ENCODE data around the gene AOAH. TPM values are rescaled to one million over a fixed set of nuclear protein-coding genes. Genes with fewer than 3 reads are reported as not detected.

AOAH gene
- total and polyA plus RNA-seq, 9 of the 15 experiments (the other 6 are each of a cell fraction or from before 2014, with no cell fraction given): not detected

GRCh38 chr7:36707465-36707864 lies 16.8 kb downstream of the AOAH start:
- Histone ChIP-seq H2AFZ (ENCODE audit: low read depth, low read length) (no peak overlapping the region), H3K27ac (ENCODE audit: extremely low read depth, low read depth, low read length) (no peak overlapping the region), H3K79me2 (ENCODE audit: control insufficient read depth, insufficient read depth, low read length) (no peaks in the 10 kb centered on the region), H3K9me3 (replicated peaks; ENCODE audit: control insufficient read depth, insufficient read depth, low read depth, low read length) (no peaks in the 10 kb centered on the region), H3K36me3 (ENCODE audit: control insufficient read depth, insufficient read depth, low read length) (no peaks in the 10 kb centered on the region), H3K9me1 (ENCODE audit: control insufficient read depth, insufficient read depth, low read length) (no peaks in the 10 kb centered on the region), H3K27me3 (ENCODE audit: control insufficient read depth in 2 of 2, insufficient read depth in 2 of 2, low read length in 2 of 2) (no peaks in the 10 kb centered on the region; a peak in 1 of 5 replicates), H3K4me3 (no peak overlapping the region), H4K20me1 (replicated peaks; ENCODE audit: control insufficient read depth, insufficient read depth, low read length) (no peaks in the 10 kb centered on the region), H3K4me1 (replicated peaks in 1 of 2; ENCODE audit: control insufficient read depth in 2 of 2, insufficient read depth in 2 of 2, low read length in 2 of 2) (no peaks in the 10 kb centered on the region), H3K9ac (ENCODE audit: insufficient read depth in 1 of 2, low read depth in 2 of 2, low read length in 2 of 2) (no peak overlapping the region), H3K4me2 (ENCODE audit: insufficient read depth, low read length) (no peak overlapping the region)
- ATAC-seq: no peak
- TF ChIP-seq PTRF (tag; IDR thresholded peaks at IDR 0.05): no peak
- TF ChIP-seq ETV1 (tag; conservative IDR thresholded peaks at IDR 0.05; ENCODE audit: low read depth): no peak
- no peak for TF ChIP-seq SMAD1 (IDR thresholded peaks at IDR 0.05; ENCODE audit: low read depth, low read length, partially characterized antibody)
- no peak for TF ChIP-seq ZNF589 (CRISPR knock-in tag; IDR thresholded peaks at IDR 0.05; ENCODE audit: low read depth)
- TF ChIP-seq ZNF75A (CRISPR knock-in tag; IDR thresholded peaks at IDR 0.05): no peak
- TF ChIP-seq PKNOX1 (IDR thresholded peaks at IDR 0.05): no peak
- TF ChIP-seq HDAC8 (tag; IDR thresholded peaks at IDR 0.05): no peak
- no peak for TF ChIP-seq SRSF7 (optimal IDR thresholded peaks at IDR 0.05; ENCODE audit: low read depth, low read length)
- no peak for TF ChIP-seq FOXO4 (CRISPR knock-in tag; IDR thresholded peaks at IDR 0.05)
- no peak for TF ChIP-seq ASH1L (IDR thresholded peaks at IDR 0.05; ENCODE audit: borderline replicate concordance, low read depth, partially characterized antibody)
- TF ChIP-seq CHD1 (IDR thresholded peaks at IDR 0.05; ENCODE audit: low read length): no peak
- TF ChIP-seq HBP1 (CRISPR knock-in tag; IDR thresholded peaks at IDR 0.05): no peak
- no peak for TF ChIP-seq NFXL1 (CRISPR knock-in tag; IDR thresholded peaks at IDR 0.05)
- TF ChIP-seq ZNF583 (CRISPR knock-in tag; IDR thresholded peaks at IDR 0.05): no peak
- no peak for TF ChIP-seq RB1 (IDR thresholded peaks at IDR 0.05; ENCODE audit: low read depth)
- TF ChIP-seq NONO (IDR thresholded peaks at IDR 0.05; ENCODE audit: low read depth in 2 of 2, low read length in 1 of 2): no peak
- no peak for TF ChIP-seq ZNF668 (CRISPR knock-in tag; IDR thresholded peaks at IDR 0.05)
- TF ChIP-seq ZNF282 (CRISPR knock-in tag; IDR thresholded peaks at IDR 0.05): no peak
- TF ChIP-seq EP300 (IDR thresholded peaks at IDR 0.05; ENCODE audit: low read length): no peak
- in situ Hi-C loops (cut with MboI) (no loop called here), intact Hi-C loops (cut with micrococcal nuclease) (no loop called here)
- CTCF ChIA-PET (ENCODE audit: low intra/inter-chr PET ratio): no interaction called here
- FAIRE-seq: no peak
- no peak for DNase-seq (ENCODE audit: extremely low read depth in 1 of 4, low spot score in 3 of 4)
- BruUV-seq (replicated peaks): no TSS peak
- 0% methylated on average over 3 of the region's 3 CpGs for WGBS (ENCODE audit: insufficient coverage, low coverage, missing lambda C conversion rate)
- POLR2A ChIA-PET: no interaction called here
